ENCODE measurements around the gene FARP2.
"Not testable (repeated sequence)": the region's sequence is repeated elsewhere in the genome, so short reads cannot be mapped to it uniquely, and the experiment has no call there.

Gene FARP2, protein sequence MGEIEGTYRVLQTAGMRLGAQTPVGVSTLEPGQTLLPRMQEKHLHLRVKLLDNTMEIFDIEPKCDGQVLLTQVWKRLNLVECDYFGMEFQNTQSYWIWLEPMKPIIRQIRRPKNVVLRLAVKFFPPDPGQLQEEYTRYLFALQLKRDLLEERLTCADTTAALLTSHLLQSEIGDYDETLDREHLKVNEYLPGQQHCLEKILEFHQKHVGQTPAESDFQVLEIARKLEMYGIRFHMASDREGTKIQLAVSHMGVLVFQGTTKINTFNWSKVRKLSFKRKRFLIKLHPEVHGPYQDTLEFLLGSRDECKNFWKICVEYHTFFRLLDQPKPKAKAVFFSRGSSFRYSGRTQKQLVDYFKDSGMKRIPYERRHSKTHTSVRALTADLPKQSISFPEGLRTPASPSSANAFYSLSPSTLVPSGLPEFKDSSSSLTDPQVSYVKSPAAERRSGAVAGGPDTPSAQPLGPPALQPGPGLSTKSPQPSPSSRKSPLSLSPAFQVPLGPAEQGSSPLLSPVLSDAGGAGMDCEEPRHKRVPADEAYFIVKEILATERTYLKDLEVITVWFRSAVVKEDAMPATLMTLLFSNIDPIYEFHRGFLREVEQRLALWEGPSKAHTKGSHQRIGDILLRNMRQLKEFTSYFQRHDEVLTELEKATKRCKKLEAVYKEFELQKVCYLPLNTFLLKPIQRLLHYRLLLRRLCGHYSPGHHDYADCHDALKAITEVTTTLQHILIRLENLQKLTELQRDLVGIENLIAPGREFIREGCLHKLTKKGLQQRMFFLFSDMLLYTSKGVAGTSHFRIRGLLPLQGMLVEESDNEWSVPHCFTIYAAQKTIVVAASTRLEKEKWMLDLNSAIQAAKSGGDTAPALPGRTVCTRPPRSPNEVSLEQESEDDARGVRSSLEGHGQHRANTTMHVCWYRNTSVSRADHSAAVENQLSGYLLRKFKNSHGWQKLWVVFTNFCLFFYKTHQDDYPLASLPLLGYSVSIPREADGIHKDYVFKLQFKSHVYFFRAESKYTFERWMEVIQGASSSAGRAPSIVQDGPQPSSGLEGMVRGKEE

DNA sequence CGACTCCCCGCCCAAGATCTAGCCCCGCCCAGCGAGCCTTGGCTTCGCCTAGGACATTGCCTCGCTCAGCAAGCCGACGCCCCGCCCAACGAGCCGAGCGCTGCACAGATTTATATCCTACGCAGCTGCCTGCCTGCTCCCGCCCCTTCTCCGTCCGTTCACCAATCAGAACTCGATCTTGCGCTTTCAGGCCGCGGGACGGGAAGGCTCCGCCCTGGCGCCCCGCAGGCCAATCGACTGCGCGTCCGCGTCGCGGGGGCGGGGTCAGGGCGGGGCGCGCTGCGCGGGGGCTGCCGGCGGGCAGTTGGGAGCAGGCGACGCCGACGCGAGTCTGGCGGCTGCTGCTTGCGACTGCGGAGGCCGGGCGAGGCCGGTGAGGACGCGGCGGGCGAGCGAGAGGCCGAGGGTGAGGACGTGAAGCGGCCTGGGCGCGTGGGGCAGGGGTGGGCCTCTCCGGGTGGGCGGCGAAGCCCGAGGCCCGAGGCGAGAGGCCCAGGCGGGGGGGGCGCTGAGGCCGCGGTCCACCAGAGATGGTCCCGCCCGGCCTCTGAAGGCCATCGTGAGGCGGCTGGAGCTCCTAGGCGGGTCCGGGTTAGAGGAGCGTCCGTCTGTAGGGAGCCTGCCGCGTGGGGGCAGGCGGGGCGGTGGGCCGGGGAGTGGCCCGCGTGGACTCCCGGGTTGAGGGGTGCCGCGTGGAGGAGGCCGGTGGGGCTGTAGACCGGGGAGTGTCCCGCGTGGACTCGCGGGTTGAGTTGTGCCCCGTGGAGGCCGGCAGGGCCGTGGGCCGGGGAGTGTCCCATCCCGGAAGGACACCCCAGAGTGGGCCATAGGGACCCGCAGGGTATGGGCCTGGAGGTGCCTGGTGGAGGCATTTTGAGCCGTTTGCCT lies at the start of gene FARP2:
Gene FARP2, plus strand, starts transcription at position 303 of the 888 bp plus-strand sequence. CDS start 16,823 bp downstream, outside the sequence.
- DNase-seq: peak; percentile 97

DNA sequence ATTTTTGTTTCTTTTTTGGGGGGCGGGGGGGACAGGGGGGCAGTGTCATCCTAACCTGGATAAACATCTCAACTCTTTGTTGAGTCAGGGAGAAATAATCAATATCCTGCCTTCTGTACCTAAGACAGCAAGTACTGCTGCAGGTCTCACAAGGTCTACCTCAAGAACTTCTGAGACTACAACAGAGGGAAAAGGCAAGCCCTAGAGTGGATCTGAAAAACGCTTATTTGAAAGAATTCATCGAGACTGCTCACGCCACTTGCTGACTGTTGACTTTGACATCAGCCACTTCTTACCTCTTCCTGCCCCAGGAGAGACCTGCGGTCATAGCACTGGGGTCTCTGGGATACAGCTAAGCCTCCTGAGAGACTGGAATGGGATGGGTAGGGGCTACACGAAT lies 49.0 kb upstream of the FARP2 start:
- no peak for DNase-seq

DNA sequence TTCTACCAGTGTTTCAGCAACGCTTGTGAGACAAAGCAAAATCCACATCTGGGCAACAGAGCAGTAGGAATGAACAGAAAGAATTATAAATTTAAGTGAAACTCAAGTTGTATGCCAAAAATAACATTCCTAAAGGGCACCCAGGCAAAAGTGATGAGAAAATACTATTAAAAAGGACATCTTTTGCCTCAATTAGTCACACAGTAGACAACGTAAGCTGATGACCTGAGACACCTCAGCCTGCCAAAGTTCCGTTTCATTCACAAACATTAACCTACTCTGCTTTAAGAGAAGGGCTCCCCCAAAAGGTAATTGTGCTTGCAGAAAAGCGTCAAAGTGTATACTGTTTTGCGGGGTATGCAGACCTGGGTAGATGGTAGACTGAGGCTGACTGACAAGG lies 47.8 kb upstream of the FARP2 start:
- DNase-seq: no peak

DNA sequence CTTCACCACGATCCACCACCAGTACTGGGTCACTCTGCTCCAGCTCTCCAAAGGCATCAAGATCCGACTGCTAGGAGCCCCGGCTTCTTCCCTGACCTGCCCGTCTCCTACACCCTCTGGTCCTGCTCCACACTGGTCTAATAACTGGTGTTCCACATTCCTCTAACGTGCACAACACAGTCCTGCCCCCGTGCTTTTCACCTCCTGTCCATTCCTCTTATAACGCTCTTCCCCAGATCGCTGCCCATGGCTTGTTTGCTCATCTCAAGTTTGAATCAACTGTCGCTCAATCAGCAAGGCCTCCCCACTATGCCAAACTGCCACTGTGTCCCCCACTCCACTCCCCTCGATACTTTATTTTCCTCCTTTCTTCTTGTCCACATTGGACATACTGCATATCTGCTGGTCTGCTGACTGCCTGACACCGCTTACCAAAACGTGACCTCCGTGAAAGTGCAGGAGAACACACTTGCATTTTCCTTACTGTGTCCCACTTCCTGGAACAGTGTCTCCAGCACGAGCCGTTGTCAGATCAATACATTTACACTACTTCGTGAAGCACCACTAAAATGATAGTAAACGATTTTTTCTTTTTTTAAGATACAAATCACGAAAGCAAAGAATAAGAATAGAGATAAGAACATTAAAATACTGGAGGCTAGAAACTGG lies 47.1 kb upstream of the FARP2 start:
- DNase-seq: no peak

DNA sequence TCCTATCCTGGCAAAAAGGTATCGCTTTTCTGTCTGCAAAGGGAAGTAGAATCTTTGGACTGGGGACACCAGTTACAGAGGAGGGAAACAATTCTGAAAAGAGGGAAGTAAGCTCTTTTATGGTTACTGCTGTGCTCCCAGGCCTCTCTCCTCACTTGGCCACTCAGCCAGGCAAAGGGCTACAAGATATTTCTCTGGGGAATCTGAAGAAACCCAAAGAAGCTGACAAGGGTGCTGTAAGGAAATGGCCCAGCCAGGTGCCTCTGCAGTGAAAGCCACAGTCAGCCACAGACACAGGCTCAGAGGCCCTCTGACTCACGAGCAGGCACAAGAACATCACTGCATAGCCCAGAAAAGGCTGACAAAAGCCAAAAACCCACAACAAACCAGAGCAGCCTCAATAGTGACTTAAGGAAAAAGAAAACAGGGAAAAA lies 46.4 kb upstream of the FARP2 start:
- no peak for DNase-seq

DNA sequence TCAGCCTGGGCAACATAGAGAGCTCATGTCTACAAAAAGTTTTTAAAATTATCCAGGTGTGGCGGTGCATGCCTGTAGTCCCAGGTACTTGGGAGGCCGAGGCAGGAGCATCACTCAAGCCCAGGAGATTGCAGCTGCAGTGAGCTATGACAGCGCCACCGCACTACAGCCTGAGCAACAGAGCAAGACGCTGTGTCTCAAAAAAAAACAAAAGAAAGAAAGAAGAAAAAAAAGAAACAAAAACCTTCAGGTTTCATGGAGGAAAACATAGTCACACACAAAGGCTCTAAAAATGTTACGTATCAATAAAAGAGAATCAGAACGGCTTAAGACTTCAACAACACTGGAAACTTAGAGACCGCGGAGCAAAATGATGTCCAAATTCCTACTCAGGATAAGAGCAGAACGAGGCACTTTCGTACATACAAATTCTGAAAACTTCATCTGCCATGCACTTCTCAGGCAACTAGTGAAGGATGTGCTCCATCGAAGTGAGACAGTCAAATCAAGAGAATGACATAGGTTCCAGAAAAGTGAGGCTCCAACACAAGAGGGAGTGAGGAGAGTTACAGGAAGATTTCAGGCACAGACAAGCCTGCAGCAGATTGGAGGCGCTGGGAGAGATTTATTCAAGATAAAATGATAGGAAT lies 45.0 kb upstream of the FARP2 start:
- DNase-seq: no peak

DNA sequence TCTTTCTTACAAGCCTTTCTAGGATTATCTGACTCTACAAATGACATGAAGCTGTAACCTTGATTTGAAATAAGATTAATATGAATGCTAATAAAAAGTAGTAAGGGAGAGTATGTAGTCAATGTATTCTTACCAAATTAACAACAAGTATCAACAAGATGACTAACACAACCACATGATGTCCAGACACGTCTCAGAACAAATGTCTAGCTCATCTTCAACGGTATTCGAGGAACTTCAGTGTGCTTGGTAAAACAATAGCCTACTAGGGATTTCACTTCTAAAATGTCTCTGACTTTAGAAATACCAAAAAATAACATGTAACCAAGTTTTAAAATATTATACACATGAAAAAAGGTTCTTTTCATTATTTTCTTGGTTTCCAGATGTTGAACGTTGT lies 44.0 kb upstream of the FARP2 start:
- DNase-seq: no peak

DNA sequence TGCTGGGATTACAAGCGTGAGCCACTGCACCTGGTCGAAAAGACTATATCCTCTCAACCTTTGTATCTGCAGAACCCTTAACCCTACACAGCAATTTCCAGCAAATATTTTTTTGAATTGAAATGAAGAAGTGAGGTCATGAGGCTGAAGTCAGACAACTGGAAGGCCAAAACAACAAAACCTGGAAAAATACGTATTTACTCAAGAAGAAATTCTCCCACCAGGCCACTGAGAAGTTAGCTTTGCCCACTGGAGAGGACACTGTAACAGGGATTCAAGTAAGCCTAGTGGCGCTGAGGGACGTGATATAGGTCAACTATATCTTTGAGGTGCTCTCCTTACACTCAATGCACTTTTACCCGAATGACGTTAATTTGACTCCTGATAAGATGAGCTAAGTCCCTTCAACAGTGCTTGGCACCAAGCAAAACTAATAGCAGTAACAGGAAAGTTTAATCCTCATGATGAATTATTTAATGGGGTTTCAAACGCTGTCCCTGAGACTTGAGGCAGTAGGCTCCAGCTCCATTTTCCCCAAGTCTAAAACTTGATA lies 42.5 kb upstream of the FARP2 start:
- DNase-seq: no peak

DNA sequence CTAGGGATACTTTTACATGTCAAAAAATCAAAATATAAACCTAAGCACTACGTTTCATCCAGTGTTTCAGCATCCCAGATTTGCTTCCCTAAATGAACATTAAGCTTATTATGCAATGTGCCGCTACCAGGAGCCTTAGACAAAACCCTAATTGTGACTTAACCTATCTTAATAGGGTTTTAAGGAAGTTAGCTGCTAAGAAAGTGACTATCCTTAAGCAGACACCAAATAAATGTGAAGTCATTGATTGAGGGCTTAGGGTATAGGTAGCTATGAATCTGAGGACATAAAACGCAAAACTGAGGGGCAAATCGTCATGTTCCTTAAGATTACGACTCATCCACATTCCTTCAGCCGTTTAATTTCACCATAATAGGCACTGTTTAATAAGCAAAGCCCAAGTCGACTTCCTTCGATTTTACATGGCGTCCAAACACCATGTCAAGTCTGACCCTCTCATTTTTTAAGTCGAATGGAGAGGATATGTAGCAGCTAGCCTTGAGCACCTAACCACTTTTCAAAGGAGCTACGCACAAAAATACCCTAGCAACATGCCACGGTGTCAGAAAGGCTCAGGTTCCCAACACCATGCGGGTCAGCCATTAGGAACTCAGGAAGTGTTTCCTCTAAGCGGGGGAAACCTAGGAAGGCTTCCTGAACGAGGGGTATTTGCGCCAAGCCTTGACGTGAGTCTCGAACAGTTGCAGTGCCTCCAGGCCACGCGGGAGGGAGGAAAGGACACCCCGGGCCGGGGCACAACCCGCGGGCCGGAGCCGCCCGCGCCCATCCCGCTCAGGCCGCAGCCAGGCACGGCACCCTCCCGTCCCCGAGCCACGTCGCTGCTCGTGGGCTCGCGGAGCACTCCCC lies 41.6 kb upstream of the FARP2 start:
- DNase-seq: no peak

DNA sequence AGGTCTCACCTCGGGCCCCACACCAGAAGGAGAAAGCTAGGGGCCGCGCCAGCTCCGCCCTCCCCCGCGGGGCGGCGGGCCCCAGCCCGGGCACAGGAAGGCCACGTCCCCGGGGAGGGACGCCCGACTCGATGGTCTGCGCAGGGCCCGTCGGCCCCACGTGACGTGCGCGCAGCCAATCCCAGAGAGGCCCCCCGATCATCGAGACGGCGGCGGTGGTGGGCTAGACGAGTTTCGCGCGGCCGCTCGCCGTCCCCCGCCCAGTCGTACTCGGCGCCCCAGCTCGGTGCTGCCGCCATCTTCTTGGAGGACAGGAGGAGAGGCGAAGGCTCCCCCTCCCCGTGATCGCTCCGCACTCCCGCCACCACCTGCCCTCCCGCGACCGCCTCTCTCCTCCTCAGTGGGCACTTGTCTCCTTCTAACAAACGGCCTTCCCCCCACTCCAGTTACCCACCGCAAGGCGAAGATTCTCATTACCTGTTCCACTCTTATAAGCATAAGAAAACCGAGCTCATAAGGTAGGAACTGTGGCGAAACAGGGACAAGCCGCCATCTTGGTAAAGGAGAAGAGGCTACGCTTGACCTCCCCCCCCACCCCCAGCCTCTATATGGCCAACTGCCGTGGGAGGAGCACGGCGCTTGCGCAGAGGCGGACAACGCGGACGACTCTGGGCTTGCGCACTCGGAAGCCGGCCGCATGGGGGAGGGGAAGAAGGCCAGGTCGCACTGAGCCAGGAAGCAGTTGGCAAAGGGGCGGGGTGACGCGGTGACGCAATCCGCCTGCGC lies 40.8 kb upstream of the FARP2 start, which contains the start of gene HDLBP:
Gene HDLBP, minus strand, starts transcription at position 580 of the 786 bp plus-strand sequence. CDS start 48,803 bp downstream, outside the sequence.
- DNase-seq: peak; percentile 85

DNA sequence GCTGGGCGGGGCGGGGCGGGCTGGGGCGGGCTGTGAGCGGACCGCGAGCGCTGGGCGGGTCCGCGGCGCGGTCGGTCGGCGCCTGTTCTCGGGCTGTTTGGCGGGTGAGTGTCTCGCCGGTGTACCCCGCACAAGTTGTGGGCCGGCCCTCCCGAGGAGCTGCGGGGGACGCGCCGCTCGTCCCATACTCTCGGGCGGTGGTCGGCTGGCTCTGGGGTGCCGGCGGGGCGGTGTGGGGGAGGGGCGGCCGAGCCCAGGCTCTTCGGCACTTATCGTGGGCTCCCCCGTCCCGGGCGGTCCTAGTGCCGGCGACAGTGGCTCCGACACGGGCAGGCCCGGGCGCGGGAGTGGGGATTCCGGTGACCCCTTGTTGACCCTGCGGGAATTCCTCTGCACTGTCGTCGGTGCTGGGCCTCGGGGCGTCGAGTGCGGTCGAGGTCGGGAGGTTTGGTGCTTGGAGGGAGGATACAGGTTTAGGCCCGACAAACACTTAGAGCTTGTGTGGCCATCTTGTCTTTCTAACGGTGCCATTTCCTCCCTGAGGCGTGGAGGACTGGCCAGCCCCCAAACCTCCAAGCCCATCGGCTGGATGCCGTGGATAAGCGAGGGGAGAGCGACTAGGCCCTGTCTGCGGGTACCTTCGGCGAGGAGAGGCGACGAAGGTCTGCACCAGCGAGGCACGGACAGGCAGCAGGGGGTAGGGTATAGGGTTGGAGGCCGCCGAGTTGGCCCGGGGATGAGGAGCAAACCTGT lies 40.0 kb upstream of the FARP2 start, which contains the start of gene SEPTIN2:
Gene SEPTIN2, plus strand, starts transcription at position 47 of the 753 bp plus-strand sequence. CDS start 8,308 bp downstream, outside the sequence.
- DNase-seq: peak; percentile 18

DNA sequence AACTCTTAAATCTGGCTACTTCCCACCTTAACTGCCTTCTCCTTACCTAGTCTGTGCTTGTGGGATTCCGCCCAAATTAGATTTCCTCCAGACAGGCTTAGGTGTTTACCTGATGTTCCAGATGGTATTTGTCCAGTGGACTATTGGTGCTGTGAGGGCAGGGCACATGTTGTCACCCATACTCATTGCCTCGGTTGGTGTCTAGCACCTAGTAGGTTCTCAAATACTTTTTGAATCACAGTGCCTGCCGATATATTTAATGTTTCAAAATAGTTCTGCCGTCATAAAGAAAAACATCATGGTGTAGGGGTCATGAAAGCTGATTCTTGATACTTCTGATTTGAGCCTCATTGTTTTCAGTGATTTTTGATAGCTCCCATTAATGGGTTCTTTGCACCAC lies 39.3 kb upstream of the FARP2 start:
- DNase-seq: no peak

DNA sequence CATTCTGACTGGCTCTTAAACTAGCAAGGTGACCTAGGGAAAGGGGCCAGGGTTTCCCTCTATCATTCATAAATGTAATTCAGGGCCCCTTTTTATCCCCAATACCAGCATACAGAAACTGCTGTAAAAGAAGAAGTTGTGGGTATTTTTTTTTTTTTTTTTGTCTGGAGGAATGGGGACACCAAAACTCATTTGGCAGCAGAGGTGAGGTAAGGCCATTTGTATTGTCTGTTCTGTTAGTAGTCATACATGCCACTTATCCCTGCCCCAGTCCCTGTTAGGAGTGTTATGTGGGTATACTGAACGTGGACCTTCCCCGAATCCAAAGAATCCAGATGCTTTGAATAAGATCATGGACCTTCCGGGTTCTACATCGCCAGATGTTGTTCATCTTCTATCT lies 38.7 kb upstream of the FARP2 start:
- DNase-seq: no peak

DNA sequence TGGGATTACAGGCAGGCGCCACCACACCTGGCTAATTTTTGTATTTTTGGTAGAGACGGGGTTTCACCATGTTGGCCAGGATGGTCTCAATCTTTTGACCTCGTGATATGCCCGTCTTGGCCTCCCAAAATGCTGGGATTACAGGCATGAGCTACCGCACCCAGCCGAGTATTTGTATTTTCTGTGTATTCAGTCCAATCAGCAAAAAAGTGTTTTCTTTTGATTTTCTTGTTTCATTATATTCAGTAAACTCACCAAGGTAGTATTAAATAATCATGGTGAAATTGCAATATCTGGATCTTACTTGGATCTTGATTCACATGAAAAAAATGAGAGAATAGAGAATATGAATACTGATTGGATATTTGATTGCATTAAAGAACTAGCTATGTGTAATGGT lies 37.3 kb upstream of the FARP2 start:
- not testable (repeated sequence) for DNase-seq

DNA sequence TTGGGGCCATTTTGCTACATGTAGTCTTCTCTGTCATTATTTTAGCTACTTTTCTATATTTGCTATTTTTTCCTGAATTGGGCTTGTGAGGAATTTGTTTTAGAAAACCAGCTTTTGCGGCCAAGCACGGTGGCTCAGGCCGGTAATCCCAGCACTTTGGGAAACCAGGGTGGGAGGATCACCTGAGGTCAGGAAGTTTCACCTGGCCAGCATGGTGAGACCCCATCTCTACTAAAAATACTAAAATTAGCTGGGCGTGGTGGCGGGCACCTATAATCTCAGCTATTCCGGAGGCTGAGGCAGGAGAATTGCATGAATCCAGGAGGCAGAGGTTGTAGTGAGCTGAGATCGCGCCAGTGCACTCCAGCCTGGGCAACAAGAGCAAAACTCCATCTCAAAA lies 35.7 kb upstream of the FARP2 start:
- no peak for DNase-seq

DNA sequence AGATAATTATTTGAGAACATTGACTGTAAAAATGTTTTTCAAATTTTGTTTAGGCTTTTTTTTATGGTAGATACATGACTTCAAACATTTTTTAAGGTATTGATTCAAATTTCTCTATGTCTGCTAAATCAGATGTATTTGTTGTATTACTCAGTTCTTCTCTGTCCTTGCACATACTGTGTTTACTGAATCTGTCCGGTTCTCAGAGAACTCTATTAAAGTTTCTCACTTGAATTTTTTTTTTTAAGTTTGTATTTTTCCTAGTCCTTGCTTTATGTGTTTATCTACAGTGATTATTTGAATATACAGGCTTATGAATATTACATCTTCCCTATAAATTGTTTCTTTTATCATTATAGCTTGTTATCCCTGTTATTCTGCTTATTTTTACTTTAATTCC lies 35.1 kb upstream of the FARP2 start:
- no peak for DNase-seq

DNA sequence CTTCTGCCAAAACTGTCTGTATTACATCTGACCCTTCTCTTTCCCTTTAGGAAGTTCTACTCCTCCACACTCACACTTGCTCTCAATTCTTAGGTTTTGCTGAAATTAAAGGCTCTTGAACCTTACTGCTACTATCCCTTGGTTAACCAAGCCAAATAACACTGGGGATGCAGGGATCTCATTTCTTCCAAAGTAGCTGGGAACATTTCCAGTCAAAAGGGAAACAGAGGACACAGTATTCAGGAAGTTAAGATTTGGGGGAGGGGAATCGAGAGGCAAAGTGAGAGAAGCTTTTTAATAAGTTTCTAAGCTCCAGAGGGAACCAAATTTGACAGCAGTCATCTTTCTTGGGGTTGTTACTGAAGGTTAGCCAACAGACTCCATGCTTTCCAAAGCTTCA lies 34.2 kb upstream of the FARP2 start:
- no peak for DNase-seq

DNA sequence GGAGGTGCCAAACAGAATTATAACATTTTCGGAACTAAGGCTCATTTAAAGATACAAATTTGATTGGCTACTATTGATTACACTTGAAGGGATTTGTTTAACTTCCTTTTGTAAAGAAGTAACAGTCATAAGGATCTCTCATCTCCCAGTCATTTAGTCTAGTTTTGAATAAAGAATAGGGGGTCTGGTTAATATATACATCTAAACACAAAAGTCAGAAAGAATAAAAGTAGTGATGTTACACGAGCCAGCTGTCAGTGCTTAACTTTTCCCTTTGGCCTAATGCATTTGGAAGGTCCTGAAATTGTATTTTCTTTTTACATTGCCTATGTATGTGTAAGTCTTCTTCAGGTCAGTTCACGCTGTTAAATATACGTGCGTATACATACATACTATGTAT lies 32.3 kb upstream of the FARP2 start:
- DNase-seq: no peak

Data from SHP77 treated with DMSO at 0.1 percent for 48 hours (cell line).